Measurements from ENCODE around the gene ING3.
"Not testable (repeated sequence)": the region's sequence is repeated elsewhere in the genome, so short reads cannot be mapped to it uniquely, and the experiment has no call there.

Gene ING3

GRCh38 chr7:121002048-121002756 is 51.6 kb downstream of the ING3 start:
- no peak for DNase-seq (ENCODE audit: low read depth in 1 of 2, low spot score in 1 of 2)
- TF ChIP-seq POLR2AphosphoS5 (IDR thresholded peaks at IDR 0.05; ENCODE audit: low read depth) (no peak), SPI1 (IDR thresholded peaks at IDR 0.05; ENCODE audit: borderline replicate concordance, low read depth) (no peak), GABPA (IDR thresholded peaks at IDR 0.05; ENCODE audit: low read depth) (no peak), CTCF (IDR thresholded peaks at IDR 0.05; ENCODE audit: insufficient read depth, low read length) (no peak)
- TF ChIP-seq, protein P1, sequence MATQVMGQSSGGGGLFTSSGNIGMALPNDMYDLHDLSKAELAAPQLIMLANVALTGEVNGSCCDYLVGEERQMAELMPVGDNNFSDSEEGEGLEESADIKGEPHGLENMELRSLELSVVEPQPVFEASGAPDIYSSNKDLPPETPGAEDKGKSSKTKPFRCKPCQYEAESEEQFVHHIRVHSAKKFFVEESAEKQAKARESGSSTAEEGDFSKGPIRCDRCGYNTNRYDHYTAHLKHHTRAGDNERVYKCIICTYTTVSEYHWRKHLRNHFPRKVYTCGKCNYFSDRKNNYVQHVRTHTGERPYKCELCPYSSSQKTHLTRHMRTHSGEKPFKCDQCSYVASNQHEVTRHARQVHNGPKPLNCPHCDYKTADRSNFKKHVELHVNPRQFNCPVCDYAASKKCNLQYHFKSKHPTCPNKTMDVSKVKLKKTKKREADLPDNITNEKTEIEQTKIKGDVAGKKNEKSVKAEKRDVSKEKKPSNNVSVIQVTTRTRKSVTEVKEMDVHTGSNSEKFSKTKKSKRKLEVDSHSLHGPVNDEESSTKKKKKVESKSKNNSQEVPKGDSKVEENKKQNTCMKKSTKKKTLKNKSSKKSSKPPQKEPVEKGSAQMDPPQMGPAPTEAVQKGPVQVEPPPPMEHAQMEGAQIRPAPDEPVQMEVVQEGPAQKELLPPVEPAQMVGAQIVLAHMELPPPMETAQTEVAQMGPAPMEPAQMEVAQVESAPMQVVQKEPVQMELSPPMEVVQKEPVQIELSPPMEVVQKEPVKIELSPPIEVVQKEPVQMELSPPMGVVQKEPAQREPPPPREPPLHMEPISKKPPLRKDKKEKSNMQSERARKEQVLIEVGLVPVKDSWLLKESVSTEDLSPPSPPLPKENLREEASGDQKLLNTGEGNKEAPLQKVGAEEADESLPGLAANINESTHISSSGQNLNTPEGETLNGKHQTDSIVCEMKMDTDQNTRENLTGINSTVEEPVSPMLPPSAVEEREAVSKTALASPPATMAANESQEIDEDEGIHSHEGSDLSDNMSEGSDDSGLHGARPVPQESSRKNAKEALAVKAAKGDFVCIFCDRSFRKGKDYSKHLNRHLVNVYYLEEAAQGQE (IDR thresholded peaks at IDR 0.05; ENCODE audit: insufficient replicate concordance, low read depth), result no peak
- H3K27ac ChIP-seq (replicated peaks), result no peak overlapping the region
- peaks cover 10% of the 10 kb centered on the region for H3K27me3 ChIP-seq (ENCODE audit: insufficient read depth, poor library complexity, severe bottlenecking)
- H3K4me3 ChIP-seq (replicated peaks; ENCODE audit: insufficient read depth, low read length), result no peak overlapping the region

- no peak for DNase-seq (ENCODE audit: low read depth in 1 of 2, low spot score in 1 of 2)
- no peak for TF ChIP-seq SPI1 (IDR thresholded peaks at IDR 0.05; ENCODE audit: borderline replicate concordance, low read depth)
- TF ChIP-seq, protein P1 (IDR thresholded peaks at IDR 0.05; ENCODE audit: insufficient replicate concordance, low read depth), result no peak
- no peak for TF ChIP-seq GABPA (IDR thresholded peaks at IDR 0.05; ENCODE audit: low read depth)
- no peak for TF ChIP-seq POLR2AphosphoS5 (IDR thresholded peaks at IDR 0.05; ENCODE audit: low read depth)
- no peak for TF ChIP-seq CTCF (IDR thresholded peaks at IDR 0.05; ENCODE audit: insufficient read depth, low read length)
- H3K4me3 ChIP-seq (replicated peaks; ENCODE audit: insufficient read depth, low read length), result no peak overlapping the region
- H3K27ac ChIP-seq (replicated peaks), result no peak overlapping the region
- peaks cover 10% of the 10 kb centered on the region for H3K27me3 ChIP-seq (ENCODE audit: insufficient read depth, poor library complexity, severe bottlenecking)
Measured at GRCh38 chr7:121002757-121003200, 52.2 kb downstream of the ING3 start.

DNA sequence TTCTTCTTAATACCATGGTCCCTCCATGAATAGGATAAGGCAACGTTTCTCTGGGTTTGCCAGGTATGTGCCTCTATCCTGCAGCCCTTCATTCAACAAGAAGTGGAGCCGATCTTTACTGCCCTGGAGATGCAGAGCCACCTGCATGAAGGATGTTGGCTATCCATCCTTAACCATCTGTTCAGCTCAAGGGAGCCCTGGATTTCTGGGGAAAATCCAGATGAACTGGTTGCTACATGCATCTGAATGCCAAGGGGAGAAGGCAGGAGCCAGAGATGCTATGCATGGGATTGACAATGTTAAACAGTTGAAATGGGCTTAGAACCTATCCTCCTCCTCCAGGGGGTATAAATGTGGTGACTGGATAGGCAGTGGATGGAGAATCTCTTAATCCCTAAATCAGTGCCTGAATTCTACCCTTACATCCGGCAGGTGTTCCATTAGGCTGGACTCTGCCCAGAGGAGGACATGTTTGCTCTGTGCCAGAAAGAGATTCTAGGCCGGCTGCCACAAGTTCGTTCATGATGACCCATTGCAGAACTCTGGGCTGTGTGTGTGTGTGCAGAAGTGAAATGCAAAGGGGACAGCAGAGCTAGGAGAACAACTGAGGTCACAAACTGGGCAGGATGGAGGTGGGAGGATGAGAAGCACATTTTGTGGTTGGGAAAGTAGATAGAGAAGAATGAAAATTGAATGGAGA is 53.6 kb downstream of the ING3 start:
- DNase-seq (ENCODE audit: low read depth in 1 of 2, low spot score in 1 of 2), result no peak
- TF ChIP-seq, protein P1 (IDR thresholded peaks at IDR 0.05; ENCODE audit: insufficient replicate concordance, low read depth), result no peak
- no peak for TF ChIP-seq GABPA (IDR thresholded peaks at IDR 0.05; ENCODE audit: low read depth)
- no peak for TF ChIP-seq CTCF (IDR thresholded peaks at IDR 0.05; ENCODE audit: insufficient read depth, low read length)
- H3K27ac ChIP-seq (replicated peaks), result no peak overlapping the region
- H3K4me3 ChIP-seq (replicated peaks; ENCODE audit: insufficient read depth, low read length), result no peak overlapping the region
- H3K27me3 ChIP-seq (ENCODE audit: insufficient read depth, poor library complexity, severe bottlenecking), result peaks cover 10% of the 10 kb centered on the region

GRCh38 chr7:121005058-121005457 is 54.5 kb downstream of the ING3 start:
- not testable (repeated sequence) for DNase-seq (ENCODE audit: low read depth in 1 of 2, low spot score in 1 of 2); H3K4me3 ChIP-seq (replicated peaks; ENCODE audit: insufficient read depth, low read length); H3K27ac ChIP-seq (replicated peaks)
- peaks cover 10% of the 10 kb centered on the region for H3K27me3 ChIP-seq (ENCODE audit: insufficient read depth, poor library complexity, severe bottlenecking)
